OCI-LY1 (cell line): ENCODE data around the gene CCR5AS.

Experiments
- EZH2 ChIP-seq: fragments of 200-600 bp; sonication (generic), shearing (Covaris generic); IDR thresholded peaks from 2 replicates; pipeline ENCODE4 v1.8.0; 2017; ENCODE audit warnings: borderline replicate concordance, mixed run types, mild to moderate bottlenecking, antibody characterized with exemption, low read length, moderate library complexity, mixed read lengths
- TF ChIP-seq, protein P1 (sequence below): fragments of 200-600 bp; sonication (generic), shearing (Covaris generic); IDR thresholded peaks from 2 replicates; pipeline ENCODE4 v1.5.1; 2017; ENCODE audit warnings: mild to moderate bottlenecking, antibody characterized with exemption, low read length, moderate library complexity, mixed read lengths

DNA sequence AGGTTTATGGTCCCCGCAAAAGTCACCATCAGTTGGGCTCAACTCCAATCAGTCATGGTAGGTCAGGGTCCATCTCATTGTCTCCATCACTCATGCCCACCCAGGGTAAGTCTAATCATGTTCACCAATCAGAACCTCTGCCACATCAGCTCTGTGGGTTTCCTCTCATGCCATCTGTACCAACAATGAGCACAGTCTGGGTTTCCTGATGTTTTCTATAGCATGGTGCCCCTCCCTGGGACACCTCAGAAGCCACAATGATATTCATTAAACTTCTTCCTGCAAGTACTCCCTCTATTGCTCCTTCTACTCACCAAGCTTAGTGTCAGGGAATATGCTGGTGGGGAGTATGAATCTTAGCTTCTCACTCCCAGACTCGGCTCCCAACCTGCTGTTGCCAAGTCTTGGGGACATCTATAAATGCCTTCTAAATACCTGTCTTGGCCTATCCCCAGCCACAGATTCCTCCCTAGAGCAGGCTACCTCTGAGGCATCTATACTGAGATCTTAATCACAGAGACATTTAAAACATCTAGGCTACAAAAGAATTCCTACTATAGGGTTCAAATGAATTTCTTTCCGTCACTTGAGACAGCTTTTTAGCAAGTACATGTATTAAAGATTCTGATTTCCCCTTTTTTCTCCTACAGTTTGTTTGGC lies 57.9 kb downstream of the CCR5AS start:
- TF ChIP-seq, protein P1, sequence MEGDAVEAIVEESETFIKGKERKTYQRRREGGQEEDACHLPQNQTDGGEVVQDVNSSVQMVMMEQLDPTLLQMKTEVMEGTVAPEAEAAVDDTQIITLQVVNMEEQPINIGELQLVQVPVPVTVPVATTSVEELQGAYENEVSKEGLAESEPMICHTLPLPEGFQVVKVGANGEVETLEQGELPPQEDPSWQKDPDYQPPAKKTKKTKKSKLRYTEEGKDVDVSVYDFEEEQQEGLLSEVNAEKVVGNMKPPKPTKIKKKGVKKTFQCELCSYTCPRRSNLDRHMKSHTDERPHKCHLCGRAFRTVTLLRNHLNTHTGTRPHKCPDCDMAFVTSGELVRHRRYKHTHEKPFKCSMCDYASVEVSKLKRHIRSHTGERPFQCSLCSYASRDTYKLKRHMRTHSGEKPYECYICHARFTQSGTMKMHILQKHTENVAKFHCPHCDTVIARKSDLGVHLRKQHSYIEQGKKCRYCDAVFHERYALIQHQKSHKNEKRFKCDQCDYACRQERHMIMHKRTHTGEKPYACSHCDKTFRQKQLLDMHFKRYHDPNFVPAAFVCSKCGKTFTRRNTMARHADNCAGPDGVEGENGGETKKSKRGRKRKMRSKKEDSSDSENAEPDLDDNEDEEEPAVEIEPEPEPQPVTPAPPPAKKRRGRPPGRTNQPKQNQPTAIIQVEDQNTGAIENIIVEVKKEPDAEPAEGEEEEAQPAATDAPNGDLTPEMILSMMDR: no peak
- no peak for TF ChIP-seq EZH2
